Stimulated activated CD4-positive, alpha-beta T cell treated with anti-CD3 and anti-CD28 coated beads, Interleukin-4, amount 100 ng/mL, for 4 hours (primary cell): ENCODE measurements around the gene NAT9.

Experiments used
- DNase-seq, 2 experiments: peaks; one replicate each; pipeline ENCODE4 v3.0.0-alpha.2; 2020

The NAT9 gene

GRCh38 chr17:74778960-74779359 lies 2.8 kb upstream of the NAT9 start:
- no peak for DNase-seq

GRCh38 chr17:74777901-74778515 lies 1.9 kb upstream of the NAT9 start:
- DNase-seq: no peak

DNA sequence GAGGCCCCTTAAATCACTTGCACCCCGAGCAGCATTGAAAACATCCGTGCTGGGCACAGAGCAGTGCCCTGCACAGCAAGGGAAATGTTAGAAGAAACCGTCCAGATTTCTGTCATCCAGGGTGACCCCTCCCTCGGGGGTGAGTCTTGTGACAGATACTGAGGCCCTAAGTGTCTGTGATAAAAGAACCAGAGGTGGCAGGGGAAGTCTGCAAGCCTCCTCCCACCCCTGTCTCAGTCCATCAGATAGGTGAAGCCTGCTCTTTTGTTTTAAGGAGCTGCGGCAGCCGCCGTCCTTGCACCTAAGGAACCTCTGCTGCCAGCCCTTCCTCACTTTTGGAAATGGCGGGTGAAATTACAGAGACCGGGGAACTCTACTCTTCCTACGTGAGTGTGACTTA lies 845 bp upstream of the NAT9 start:
- no peak for DNase-seq

- no peak for DNase-seq
Observed at GRCh38 chr17:74775409-74776043, 619 bp downstream of the NAT9 start.

DNA sequence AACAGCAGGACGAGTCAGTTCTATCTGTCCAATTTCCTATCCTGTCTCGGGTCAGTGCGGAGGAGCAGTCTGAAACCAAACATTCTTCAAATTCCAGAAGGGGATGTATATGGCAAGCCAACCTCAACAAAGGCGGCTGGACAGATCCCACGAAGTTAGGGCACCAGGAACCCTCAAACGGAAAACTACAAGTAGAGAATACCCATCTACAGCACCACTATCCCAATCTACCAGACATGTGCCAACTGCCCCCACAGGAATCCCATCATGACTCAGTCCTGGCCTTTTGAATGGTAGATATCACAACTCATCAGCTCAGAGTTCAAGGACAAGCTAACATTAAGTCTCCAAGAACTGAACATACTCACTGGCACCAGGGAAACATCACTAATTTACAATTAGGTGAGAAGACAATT lies 2.3 kb downstream of the NAT9 start:
- DNase-seq: no peak

DNA sequence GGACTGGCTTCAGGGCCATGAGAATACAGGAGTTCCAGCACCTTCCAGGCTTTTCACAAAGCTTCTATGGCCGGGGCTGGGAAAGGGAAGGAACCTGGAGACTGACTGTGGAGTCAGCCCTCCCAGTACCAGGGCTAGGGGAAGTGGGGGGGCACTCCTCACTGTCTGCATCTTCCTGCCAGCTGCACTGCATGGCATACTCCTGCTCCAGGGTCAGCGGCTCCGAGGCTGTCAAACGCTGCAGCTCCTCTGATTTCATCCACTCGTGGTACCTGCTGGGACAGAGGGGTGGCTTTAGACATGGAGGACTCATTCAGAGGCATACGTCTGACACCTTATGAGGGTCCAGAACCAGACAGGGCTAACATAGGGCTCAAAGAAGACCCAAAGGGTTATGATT lies 2.7 kb downstream of the NAT9 start:
- DNase-seq: no peak

- DNase-seq: no peak
Observed at GRCh38 chr17:74772053-74772452, 4.1 kb downstream of the NAT9 start.

DNA sequence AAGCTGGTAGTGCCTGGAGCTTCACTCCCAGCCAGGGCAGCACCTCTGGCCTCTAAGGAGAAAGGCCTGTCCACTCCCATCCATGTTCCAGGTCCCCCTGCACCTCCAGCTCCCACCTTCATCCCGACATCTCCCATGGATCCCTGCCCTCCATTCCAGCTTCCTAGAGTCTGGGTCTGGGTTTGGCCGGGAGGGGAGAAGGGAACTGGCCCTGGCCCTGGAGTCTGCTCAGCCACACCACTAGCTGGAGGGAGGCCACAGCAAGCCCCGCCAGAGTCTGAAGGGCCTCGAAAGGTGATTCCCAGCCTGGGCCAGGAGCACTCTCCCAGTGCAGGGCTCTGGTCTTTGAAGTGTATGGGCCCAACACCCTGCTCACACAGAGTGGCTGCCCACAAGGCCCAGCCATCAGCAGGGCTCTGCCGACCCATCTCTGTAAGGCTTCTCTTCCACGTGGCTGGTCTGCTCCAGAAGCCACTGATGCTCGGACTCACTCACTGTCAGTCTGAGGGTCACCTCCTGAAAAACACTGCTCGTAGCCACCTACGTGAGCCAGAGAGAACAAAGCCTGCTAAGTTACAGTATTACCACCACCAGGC lies 4.7 kb downstream of the NAT9 start:
- DNase-seq: no peak

GRCh38 chr17:74770498-74771318 lies 5.4 kb downstream of the NAT9 start:
- DNase-seq: peak; percentile 67 to 69

DNA sequence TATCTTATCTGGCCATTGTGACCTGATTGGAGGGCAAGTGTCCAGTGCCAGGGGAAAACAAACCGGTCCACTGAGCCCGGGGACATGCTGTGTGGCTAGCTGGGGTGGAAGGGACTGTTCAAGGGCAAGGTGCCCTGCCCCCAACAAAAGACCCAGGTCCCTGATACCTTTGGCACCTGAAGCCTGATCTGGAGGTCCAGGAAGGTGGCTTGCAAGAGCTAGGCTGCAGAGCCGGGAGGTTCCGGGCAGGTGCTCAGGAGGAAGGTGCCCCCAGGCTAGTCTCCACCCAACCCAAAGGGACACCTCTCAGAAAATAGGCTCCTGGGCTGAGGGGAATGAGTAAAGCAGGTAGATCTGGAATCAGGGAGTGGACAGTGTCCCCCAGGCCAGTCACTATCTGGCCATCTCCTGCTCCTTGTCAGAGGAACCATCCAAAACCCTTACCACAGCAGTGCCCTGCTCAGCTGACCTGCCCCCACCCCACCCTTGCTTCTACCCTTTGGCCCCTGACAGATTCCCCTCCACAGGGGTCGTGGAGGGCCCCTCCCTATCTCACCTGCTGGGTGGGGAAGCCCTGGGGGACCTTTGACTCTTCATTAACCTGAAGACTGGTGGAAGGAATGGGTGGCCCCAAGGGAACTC lies 6.2 kb downstream of the NAT9 start:
- no peak for DNase-seq

- no peak for DNase-seq
Observed at GRCh38 chr17:74769266-74769855, 6.8 kb downstream of the NAT9 start.

DNA sequence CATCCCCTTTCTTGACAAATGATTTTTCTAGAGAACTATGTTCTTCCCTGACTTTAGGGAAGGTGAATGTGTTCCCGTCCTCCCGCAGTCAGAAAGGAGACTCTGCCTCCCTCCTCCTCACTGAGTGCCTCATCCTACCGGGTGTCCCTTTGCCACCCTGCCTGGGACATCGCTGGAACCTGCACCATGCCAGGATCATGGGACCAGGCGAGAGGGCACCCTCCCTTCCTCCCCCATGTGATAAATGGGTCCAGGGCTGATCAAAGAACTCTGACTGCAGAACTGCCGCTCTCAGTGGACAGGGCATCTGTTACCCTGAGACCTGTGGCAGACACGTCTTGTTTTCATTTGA lies 7.4 kb downstream of the NAT9 start:
- no peak for DNase-seq

GRCh38 chr17:74768069-74768762 lies 7.9 kb downstream of the NAT9 start:
- no peak for DNase-seq

DNA sequence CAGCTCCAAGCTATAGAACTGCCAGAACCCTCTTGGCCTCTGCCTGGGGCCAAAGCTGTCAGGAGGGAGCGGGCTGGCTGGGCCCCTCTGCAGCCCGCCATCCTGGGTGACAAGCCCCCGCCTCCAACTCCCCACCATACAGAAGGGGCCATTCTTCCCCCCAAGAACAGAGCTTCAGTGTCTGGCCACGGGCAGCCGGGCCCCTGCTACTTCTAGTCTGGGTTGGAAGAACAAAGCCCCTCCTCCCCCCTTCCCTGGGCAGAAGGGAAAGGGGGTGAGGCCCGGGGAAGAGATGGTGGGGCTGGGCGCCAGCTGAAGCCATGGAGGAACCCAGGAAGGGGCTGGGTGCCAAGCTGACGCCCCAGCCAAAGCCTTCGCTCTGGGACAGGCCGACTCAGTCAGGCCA lies 9.0 kb downstream of the NAT9 start:
- no peak for DNase-seq

DNA sequence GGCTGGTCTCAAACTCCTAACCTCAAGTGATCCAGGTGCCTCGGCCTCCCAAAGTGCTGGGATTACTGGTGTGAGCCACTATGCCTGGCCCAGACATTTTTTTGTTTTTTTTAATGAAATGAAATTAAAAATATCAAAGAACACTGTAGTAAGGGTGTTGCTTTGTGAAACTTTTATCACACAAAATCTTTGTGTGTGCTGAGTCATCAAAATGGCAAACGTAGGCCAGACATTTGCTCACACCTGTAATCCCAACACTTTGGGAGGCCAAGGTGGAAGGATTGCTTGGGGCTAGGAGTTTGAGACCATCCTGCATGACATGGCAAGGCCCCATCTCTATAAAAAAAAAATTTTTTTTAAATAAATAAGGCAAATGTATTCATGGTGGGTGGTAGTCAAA lies 9.7 kb downstream of the NAT9 start:
- no peak for DNase-seq

GRCh38 chr17:74764751-74765286 lies 11.3 kb downstream of the NAT9 start:
- no peak for DNase-seq

GRCh38 chr17:74763565-74764387 lies 12.4 kb downstream of the NAT9 start:
- no peak for DNase-seq

DNA sequence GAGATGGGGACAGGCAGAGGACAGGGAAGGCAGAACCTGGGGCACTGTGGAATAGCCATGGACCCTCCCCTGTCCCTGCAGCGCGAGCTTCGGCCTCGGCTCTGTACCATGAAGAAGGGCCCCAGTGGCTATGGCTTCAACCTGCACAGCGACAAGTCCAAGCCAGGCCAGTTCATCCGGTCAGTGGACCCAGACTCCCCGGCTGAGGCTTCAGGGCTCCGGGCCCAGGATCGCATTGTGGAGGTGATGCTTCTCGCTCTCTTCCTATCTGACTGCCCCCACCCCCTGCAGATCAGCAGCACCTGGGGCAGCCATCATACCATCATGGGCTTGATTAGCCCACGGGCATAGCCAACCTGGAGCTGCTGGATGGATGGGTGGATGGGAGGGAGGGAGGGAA lies 14.2 kb downstream of the NAT9 start:
- DNase-seq: no peak

GRCh38 chr17:74761419-74761818 lies 14.7 kb downstream of the NAT9 start:
- DNase-seq: no peak

DNA sequence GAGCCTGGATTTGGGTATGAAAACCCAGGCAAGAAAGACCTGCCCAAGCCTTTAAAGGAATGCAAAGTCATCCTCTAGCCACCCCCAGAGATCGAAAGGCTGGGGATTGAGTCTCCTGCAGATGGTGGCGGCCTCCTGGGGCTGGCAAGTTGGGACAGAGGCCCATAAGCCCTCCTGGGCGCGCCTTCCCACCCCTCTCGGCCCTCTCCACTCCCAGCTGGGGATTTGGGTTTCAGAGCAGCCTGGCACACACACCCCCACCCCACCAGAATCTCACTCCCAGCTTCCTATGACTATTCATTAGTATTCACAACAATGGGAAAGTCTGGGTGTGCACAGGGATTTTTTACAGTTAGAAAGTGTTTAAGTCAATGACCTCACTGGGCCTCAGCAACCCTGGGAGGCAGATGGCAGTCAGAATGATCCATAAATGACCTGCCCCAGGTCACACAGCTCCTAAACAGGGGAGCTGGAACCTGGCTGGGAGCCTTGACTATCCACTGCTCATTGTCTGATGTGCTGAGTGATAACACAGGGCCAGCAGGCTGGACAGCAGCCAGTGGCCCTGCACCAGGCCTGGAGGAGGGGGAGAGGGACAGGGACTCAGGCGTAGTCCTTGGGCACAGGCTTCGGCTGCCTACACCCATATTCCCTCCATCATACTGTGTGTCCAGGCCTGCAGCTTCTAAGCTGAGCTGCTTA lies 15.6 kb downstream of the NAT9 start:
- no peak for DNase-seq
